PC-9 (cell line): ENCODE results near the gene UTS2R.

Experiments
- CTCF ChIP-seq: fragments of 200-600 bp; sonication (generic); conservative IDR thresholded peaks from 2 replicates; pipeline ENCODE4 v1.6.1; 2017; ENCODE audit warnings: mixed run types, antibody characterized with exemption, mild to moderate bottlenecking, moderate library complexity
- EZH2 ChIP-seq: fragments of 200-600 bp; sonication (generic); IDR thresholded peaks from 2 replicates; pipeline ENCODE4 v1.8.0; 2017; ENCODE audit warnings: antibody characterized with exemption, low read depth

GRCh38 chr17:82424863-82425159 is 53.2 kb downstream of the UTS2R start:
- TF ChIP-seq CTCF (no peak; the same call in 1 of the 2 replicates), EZH2 (no peak)
